ENCODE results near the gene OTX1. TPM values are rescaled to one million over a fixed set of nuclear protein-coding genes. Genes with fewer than 3 reads are reported as not detected.
"Not testable (repeated sequence)": the region's sequence is repeated elsewhere in the genome, so short reads cannot be mapped to it uniquely, and the experiment has no call there.

Gene OTX1
- polyA plus RNA-seq, 1 donor from 2014 or later, result not detected

- Histone ChIP-seq H3K9me2 (ENCODE audit: insufficient read depth, low read length) (no peaks in the 10 kb centered on the region), H4K20me1 (ENCODE audit: insufficient read depth) (no peaks in the 10 kb centered on the region), H3K4me3 (ENCODE audit: low read length) (no peak overlapping the region), H3K4me2 (ENCODE audit: low read length) (no peak overlapping the region), H3K79me2 (replicated peaks; ENCODE audit: insufficient read depth, low read length) (no peaks in the 10 kb centered on the region), H3K9me3 (ENCODE audit: low read length) (no peaks in the 10 kb centered on the region), H3K27me3 (ENCODE audit: insufficient read depth, low read depth, low read length) (no peaks in the 10 kb centered on the region), H3F3A (ENCODE audit: insufficient read depth, low read length, poor library complexity, severe bottlenecking) (no peaks in the 10 kb centered on the region), H3K9ac (ENCODE audit: low read length) (no peak overlapping the region), H2AFZ (ENCODE audit: low read depth, low read length) (no peak overlapping the region), H3K36me3 (ENCODE audit: insufficient read depth, low read length) (no peaks in the 10 kb centered on the region), H3K27ac (ENCODE audit: low read length) (no peak overlapping the region)
- TF ChIP-seq SMC3 (conservative IDR thresholded peaks at IDR 0.05; ENCODE audit: poor library complexity), result no peak
- TF ChIP-seq EZH2 (IDR thresholded peaks at IDR 0.05; ENCODE audit: borderline replicate concordance, insufficient read depth, low read length, poor library complexity, severe bottlenecking), result no peak
- TF ChIP-seq RAD21 (conservative IDR thresholded peaks at IDR 0.05), result no peak
- no peak for TF ChIP-seq REST (IDR thresholded peaks at IDR 0.05; ENCODE audit: borderline replicate concordance)
- TF ChIP-seq TAF1 (IDR thresholded peaks at IDR 0.05; ENCODE audit: low read depth), result no peak
- TF ChIP-seq MXI1 (conservative IDR thresholded peaks at IDR 0.05; ENCODE audit: poor library complexity, severe bottlenecking), result no peak
- no peak for TF ChIP-seq EP300 (conservative IDR thresholded peaks at IDR 0.05; ENCODE audit: poor library complexity, severe bottlenecking)
- TF ChIP-seq POLR2AphosphoS5 (IDR thresholded peaks at IDR 0.05), result no peak
- TF ChIP-seq CTCF (IDR thresholded peaks at IDR 0.05; ENCODE audit: poor library complexity, severe bottlenecking), result no peak
These were observed 21.0 kb downstream of the OTX1 start for GRCh38 chr2:63071664-63072063.

GRCh38 chr2:63073994-63074393 lies 23.4 kb downstream of the OTX1 start:
- Histone ChIP-seq H3K4me2 (ENCODE audit: low read length) (no peak overlapping the region), H3K4me3 (ENCODE audit: low read length) (no peak overlapping the region), H3K9me2 (ENCODE audit: insufficient read depth, low read length) (no peaks in the 10 kb centered on the region), H3K27ac (ENCODE audit: low read length) (no peak overlapping the region), H2AFZ (ENCODE audit: low read depth, low read length) (no peak overlapping the region), H3K9ac (ENCODE audit: low read length) (no peak overlapping the region), H3K79me2 (replicated peaks; ENCODE audit: insufficient read depth, low read length) (no peaks in the 10 kb centered on the region), H4K20me1 (ENCODE audit: insufficient read depth) (no peaks in the 10 kb centered on the region), H3K36me3 (ENCODE audit: insufficient read depth, low read length) (no peaks in the 10 kb centered on the region), H3F3A (ENCODE audit: insufficient read depth, low read length, poor library complexity, severe bottlenecking) (no peaks in the 10 kb centered on the region), H3K9me3 (ENCODE audit: low read length) (no peaks in the 10 kb centered on the region), H3K27me3 (ENCODE audit: insufficient read depth, low read depth, low read length) (no peaks in the 10 kb centered on the region)
- TF ChIP-seq MXI1 (conservative IDR thresholded peaks at IDR 0.05; ENCODE audit: poor library complexity, severe bottlenecking), result no peak
- no peak for TF ChIP-seq TAF1 (IDR thresholded peaks at IDR 0.05; ENCODE audit: low read depth)
- TF ChIP-seq EP300 (conservative IDR thresholded peaks at IDR 0.05; ENCODE audit: poor library complexity, severe bottlenecking), result no peak
- TF ChIP-seq REST (IDR thresholded peaks at IDR 0.05; ENCODE audit: borderline replicate concordance), result no peak
- TF ChIP-seq POLR2AphosphoS5 (IDR thresholded peaks at IDR 0.05), result no peak
- TF ChIP-seq EZH2 (IDR thresholded peaks at IDR 0.05; ENCODE audit: borderline replicate concordance, insufficient read depth, low read length, poor library complexity, severe bottlenecking), result no peak
- no peak for TF ChIP-seq CTCF (IDR thresholded peaks at IDR 0.05; ENCODE audit: poor library complexity, severe bottlenecking)

- not testable (repeated sequence) for H3K4me3 ChIP-seq (ENCODE audit: low read length)
These were observed 23.8 kb downstream of the OTX1 start for GRCh38 chr2:63074399-63074798.

More at GRCh38 chr2:63074399-63074798, 23.8 kb downstream of the OTX1 start:
- not testable (repeated sequence) for H3K9me3 ChIP-seq (ENCODE audit: low read length); H3K9me2 ChIP-seq (ENCODE audit: insufficient read depth, low read length); H3K79me2 ChIP-seq (replicated peaks; ENCODE audit: insufficient read depth, low read length); H3K36me3 ChIP-seq (ENCODE audit: insufficient read depth, low read length); H3K27me3 ChIP-seq (ENCODE audit: insufficient read depth, low read depth, low read length); H3K4me2 ChIP-seq (ENCODE audit: low read length); H3F3A ChIP-seq (ENCODE audit: insufficient read depth, low read length, poor library complexity, severe bottlenecking); H3K27ac ChIP-seq (ENCODE audit: low read length); H4K20me1 ChIP-seq (ENCODE audit: insufficient read depth); H3K9ac ChIP-seq (ENCODE audit: low read length); H2AFZ ChIP-seq (ENCODE audit: low read depth, low read length)
